GM12864 (cell line): ENCODE measurements around the gene RCCD1.

ENCODE experiments used
- DNase-seq: peaks from one replicate; pipeline ENCODE4 v3.0.0-alpha.2; 2011; ENCODE audit warnings: low read depth
- H3K4me3 ChIP-seq: 2 replicates; pipeline ENCODE4 v1.5.1; 2011; ENCODE audit warnings: mild to moderate bottlenecking, low read depth, low read length, control low read depth
- TF ChIP-seq, protein P1 (sequence below): IDR thresholded peaks from 2 replicates; pipeline ENCODE4 v1.5.1; 2011; ENCODE audit warnings: low read depth, mild to moderate bottlenecking, moderate library complexity, low read length, control low read depth, inconsistent platforms; ENCODE audit errors: missing control alignments

The RCCD1 gene

DNA sequence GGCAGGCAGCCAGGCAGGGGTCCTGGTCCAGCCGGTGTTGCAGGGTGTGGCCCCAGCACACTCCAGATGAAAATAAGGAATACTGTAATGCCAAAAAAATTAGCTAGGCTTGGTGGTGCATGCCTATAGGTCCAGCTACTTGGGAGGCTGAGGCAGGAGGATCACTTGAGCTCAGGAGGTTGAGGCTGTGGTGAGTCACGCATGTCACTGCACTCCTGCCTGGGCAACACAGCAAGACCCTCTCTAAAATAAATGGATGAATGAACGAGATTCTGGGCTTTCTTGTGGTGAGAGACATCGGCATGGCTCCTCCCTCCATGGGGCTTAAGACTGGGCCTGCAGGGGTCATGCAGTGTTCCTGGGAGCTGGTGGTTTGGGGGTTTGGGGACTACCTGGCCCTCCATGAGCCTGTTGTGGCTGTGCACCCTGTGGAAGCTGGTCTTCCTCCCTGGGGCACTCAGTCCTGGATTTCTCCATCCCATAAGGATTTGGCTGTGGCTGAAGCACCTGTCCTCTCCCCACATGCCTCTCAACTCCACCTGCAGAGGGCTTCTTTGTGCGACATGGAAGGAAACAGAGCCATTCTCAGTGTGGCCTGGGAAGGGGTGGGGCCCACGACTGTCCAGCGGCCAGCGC, 7.6 kb upstream of the RCCD1 start:
- DNase-seq: no peak
- H3K4me3 ChIP-seq: no peak overlapping the region
- TF ChIP-seq, protein P1, sequence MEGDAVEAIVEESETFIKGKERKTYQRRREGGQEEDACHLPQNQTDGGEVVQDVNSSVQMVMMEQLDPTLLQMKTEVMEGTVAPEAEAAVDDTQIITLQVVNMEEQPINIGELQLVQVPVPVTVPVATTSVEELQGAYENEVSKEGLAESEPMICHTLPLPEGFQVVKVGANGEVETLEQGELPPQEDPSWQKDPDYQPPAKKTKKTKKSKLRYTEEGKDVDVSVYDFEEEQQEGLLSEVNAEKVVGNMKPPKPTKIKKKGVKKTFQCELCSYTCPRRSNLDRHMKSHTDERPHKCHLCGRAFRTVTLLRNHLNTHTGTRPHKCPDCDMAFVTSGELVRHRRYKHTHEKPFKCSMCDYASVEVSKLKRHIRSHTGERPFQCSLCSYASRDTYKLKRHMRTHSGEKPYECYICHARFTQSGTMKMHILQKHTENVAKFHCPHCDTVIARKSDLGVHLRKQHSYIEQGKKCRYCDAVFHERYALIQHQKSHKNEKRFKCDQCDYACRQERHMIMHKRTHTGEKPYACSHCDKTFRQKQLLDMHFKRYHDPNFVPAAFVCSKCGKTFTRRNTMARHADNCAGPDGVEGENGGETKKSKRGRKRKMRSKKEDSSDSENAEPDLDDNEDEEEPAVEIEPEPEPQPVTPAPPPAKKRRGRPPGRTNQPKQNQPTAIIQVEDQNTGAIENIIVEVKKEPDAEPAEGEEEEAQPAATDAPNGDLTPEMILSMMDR: no peak

DNA sequence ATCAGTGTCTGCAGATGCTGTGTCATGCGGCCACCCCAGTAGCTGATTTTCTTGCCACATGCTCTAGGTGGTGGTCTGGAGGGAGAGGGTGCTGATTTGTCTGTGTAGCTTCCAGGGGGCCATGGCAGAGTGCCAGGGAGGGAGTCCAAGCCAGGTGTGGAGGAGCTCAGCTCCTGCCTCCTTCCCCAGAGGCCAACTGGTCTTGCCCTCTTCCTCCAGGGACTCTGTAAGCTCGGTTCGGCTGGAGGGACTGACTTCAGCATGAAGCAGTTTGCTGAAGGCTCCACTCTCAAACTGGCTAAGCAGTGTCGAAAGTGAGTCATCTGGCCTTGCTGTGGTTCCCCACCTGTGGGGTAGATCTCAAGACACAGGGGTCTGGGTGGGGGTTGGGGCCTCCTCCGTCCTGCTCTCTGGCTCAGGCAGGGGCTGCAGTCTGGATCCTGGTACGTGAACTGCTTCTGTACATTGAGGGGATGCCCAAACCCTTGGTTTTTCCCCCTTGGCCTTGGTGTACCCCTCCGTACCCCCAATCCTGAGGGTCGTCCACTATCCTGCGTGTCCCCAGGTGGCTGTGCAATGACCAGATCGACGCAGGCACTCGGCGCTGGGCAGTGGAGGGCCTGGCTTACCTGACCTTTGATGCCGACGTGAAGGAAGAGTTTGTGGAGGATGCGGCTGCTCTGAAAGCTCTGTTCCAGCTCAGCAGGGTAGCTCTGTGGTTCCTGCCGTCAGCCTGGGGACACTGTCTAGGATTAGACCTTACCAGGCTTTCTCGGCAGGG, 6.9 kb upstream of the RCCD1 start:
- no peak for DNase-seq
- H3K4me3 ChIP-seq: no peak overlapping the region
- TF ChIP-seq, protein P1: no peak

- no peak overlapping the region for H3K4me3 ChIP-seq
- TF ChIP-seq, protein P1: no peak
- no peak for DNase-seq
These were observed 6.2 kb upstream of the RCCD1 start for GRCh38 chr15:90948506-90948905.

DNA sequence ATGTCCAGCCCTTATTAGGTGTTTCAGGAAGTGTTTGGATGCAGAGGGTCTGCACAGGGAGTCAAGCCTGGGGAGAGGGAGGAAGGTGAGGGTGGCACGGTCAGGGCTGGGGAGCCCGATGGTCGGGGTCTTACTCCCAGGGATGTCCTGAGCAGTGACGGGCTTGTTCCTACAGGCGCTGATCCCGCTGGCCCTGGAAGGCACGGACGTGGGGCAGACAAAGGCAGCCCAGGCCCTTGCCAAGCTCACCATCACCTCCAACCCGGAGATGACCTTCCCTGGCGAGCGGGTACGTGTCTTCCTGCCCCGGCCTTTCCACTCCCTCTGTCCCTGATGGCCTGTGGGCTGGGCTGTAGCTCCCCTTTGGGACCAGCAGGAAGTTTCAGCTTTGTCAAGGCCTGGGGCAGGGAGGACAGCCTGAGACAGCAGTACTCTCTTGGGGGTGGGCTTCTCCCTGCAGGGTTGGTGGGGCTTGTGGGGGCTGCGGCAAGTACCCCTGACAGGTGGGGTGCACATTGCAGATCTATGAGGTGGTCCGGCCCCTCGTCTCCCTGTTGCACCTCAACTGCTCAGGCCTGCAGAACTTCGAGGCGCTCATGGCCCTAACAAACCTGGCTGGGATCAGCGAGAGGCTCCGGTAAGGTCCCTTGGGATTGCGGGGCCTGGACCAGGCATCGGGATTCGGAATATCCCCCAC, 4.6 kb upstream of the RCCD1 start:
- TF ChIP-seq, protein P1: no peak
- DNase-seq: no peak
- no peak overlapping the region for H3K4me3 ChIP-seq

GRCh38 chr15:90950676-90951075, 4.0 kb upstream of the RCCD1 start:
- TF ChIP-seq, protein P1: no peak
- DNase-seq: no peak
- H3K4me3 ChIP-seq: no peak overlapping the region

DNA sequence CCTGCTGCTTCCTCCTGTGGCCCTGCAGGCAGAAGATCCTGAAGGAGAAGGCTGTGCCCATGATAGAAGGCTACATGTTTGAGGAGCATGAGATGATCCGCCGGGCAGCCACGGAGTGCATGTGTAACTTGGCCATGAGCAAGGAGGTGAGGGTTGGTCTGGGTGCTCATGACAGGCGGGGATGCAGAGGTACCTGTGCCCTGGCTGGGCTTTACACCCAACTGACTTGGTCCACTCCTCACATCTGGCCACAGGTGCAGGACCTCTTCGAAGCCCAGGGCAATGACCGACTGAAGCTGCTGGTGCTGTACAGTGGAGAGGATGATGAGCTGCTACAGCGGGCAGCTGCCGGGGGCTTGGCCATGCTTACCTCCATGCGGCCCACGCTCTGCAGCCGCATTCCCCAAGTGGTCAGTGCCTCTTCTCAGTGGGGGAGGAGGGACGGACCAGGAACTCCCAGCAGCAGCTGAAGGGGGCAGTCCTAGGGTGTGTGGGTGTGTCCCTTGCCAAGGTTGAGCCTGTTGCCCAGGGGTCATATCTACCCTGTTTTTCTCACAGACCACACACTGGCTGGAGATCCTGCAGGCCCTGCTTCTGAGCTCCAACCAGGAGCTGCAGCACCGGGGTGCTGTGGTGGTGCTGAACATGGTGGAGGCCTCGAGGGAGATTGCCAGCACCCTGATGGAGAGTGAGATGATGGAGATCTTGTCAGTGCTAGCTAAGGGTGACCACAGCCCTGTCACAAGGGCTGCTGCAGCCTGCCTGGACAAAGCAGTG, 1.6 kb upstream of the RCCD1 start:
- TF ChIP-seq, protein P1: no peak
- no peak overlapping the region for H3K4me3 ChIP-seq
- no peak for DNase-seq
